Cerebellar nuclear complex (tissue), 1 donor: ENCODE data around the gene RPS4Y1.
"Not testable (repeated sequence)": the region's sequence is repeated elsewhere in the genome, so short reads cannot be mapped to it uniquely, and the experiment has no call there.

ENCODE experiments used
- DNase-seq, 2 experiments: peaks; one replicate each; lab custom pipeline; 2025; lab: John Stamatoyannopoulos, UW

The RPS4Y1 gene

DNA sequence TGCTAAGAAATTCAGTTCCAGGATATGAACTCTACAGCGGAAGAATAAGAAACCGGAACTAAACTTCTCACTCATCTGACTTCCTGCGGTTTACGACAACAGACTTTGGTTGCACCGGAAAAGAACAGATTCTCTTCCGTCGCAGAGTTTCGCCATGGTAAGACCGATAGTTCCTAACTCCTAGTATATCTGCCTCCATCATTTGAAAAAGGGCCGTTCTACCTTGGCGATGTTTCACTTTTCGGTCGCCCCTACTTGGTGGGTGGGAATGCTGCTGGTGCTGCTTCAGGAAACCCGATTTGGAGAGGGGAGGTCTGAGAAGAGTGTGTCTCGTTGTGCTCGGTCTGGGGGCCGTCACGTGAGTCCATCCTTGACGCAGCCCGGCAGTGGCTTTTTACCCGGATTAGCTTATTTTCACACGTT is at the start of gene RPS4Y1:
Gene RPS4Y1, plus strand, starts transcription at position 132 of the 423 bp plus-strand sequence. Its CDS starts 23 bp downstream, at position 155.
- DNase-seq, result no peak

GRCh38 chrY:2796977-2797523 is 44.4 kb upstream of the RPS4Y1 start:
- no peak for DNase-seq

DNA sequence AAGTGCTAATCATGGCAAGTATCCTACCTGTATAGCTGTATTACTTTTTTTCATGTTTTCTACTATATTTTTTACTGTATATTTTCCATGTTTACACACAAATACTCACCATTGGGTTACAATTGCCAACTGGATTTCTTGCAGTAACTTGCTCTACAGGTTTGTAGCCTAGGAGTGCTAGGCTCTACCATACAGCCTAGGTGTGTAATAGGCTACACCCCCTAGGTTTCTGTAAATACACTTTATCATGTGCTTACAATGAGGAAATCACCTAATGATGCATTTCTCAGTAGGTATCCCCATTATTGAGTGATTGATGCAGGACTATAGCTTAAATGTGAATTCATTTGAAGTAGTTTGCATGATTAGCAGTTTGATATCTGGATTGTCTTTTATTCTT is 43.4 kb upstream of the RPS4Y1 start:
- no peak for DNase-seq

GRCh38 chrY:2800246-2800645 is 41.2 kb upstream of the RPS4Y1 start:
- no peak for DNase-seq

GRCh38 chrY:2817146-2817896 is 24.1 kb upstream of the RPS4Y1 start:
- DNase-seq, result not testable (repeated sequence)

DNA sequence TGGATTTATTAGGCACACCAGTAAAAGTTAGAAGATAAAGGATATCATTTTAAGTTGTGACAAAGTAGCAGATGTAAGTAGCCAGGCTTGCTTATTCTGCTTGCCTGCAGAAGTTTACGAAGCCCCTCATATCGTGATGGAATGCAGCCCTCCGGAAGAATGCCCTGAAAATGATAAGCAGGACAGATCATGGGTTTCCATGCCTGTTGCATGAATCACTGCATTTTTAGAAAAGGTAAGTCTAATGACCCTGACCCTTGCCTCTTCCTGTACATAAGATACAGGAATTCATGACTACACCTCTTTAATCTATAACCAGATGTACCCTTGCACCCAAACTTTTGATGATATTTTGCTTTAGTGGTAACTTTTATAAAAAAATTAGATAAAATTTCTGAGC is 16.9 kb upstream of the RPS4Y1 start:
- no peak for DNase-seq

- no peak for DNase-seq
Observed at GRCh38 chrY:2828497-2828896, 12.9 kb upstream of the RPS4Y1 start.

DNA sequence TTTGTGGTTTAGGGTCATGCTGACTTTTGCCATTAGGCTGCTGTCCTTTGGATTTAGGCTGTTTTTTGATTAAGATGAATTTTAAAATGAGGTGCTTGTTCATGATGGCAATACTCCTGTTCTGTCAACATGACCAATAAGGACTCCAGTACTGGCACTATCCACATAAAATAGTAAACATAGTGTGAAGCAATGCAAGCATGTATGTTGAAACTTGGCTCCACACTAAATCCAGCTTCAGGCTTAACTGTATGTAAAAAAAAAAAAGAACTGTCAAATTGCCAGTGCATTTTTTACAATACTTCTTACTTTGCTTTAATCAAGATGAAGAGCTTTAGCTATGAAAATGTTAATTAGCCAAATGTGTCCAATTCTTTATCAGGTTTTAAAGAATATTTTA is 6.2 kb upstream of the RPS4Y1 start:
- no peak for DNase-seq

GRCh38 chrY:2837078-2837477 is 4.3 kb upstream of the RPS4Y1 start:
- DNase-seq, result no peak

- DNase-seq, result no peak
Observed at GRCh38 chrY:2837932-2838331, 3.5 kb upstream of the RPS4Y1 start.

- no peak for DNase-seq
Observed at GRCh38 chrY:2846791-2847190, 5.4 kb downstream of the RPS4Y1 start.

- no peak for DNase-seq
Observed at GRCh38 chrY:2848384-2848783, 7.0 kb downstream of the RPS4Y1 start.

GRCh38 chrY:2849368-2849767 is 8.0 kb downstream of the RPS4Y1 start:
- DNase-seq, result no peak

GRCh38 chrY:2854145-2854774 is 12.9 kb downstream of the RPS4Y1 start:
- DNase-seq, result no peak

GRCh38 chrY:2857068-2857467 is 15.7 kb downstream of the RPS4Y1 start:
- no peak for DNase-seq

DNA sequence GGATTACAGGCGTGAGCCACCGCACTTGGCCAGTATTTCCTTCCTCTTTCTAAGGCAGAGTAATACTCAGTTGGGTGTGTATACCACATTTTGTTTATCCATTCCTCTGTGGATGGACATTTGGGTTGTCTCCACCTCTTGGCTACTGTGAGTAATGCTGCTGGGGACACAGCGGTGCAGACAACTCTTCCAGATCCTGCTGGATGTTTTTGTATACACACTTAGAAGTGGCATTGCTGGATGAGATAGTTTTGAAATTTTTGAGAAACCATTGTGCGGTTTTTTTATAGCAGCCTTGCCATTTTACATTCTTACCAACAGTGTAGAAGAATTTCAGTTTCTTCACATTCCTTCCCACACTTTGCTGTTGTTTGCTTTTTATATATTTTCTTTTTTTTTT is 16.3 kb downstream of the RPS4Y1 start:
- no peak for DNase-seq

GRCh38 chrY:2859782-2860181 is 18.4 kb downstream of the RPS4Y1 start:
- DNase-seq, result no peak

DNA sequence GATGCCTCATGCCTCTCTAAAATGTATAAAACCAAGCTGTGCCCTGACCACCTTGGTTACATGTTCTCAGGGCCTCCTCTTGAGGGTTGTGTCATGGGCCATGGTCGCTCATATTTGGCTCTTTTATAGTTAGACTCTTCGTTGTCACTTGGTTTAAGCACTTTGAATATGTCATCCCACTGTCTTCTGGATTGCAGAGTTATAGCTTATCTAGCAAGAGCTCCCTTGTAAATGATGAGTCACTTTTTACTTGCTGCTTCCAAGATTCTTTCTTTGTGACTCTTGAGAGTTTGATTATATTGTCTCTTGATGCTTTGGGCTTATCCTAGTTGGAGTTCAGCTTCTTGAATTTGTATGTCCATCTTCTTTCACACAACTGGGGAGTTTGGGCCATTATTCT is 19.1 kb downstream of the RPS4Y1 start:
- no peak for DNase-seq

DNA sequence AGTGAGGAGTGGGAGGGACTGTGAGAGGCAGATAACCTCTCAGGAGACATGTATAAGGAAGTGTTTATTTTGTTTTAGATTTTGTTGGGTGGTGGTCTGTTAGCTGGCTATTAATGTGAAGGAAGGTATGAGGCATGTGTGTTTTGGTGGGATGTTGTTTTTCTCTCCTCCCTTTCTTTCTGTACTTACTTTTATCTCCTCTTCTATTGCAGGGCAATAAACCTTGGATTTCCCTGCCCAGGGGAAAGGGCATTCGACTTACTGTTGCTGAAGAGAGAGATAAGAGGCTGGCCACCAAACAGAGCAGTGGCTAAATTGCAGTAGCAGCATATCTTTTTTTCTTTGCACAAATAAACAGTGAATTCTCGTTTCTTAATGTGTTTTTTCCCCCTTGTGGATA is 25.2 kb downstream of the RPS4Y1 start:
- DNase-seq, result no peak

DNA sequence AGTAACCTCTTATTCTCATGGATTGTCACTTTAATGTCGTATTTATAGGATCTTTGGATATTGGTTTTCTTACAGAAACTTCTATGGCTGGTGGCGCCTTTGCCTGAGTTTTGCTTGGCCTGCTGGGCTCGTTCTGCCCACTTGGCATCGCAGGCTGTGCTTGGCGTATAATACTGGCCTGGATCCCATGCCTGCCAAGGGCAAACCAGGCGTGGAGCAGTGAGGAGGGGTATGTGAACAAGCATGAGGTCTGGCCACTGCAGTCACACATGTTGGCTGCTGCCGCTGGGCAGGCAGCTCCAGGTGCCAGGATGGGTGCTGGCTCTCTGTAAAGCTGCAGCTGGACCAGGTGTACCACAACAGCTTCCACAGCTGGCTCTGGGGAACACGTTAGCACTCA is 26.1 kb downstream of the RPS4Y1 start:
- DNase-seq, result no peak

DNA sequence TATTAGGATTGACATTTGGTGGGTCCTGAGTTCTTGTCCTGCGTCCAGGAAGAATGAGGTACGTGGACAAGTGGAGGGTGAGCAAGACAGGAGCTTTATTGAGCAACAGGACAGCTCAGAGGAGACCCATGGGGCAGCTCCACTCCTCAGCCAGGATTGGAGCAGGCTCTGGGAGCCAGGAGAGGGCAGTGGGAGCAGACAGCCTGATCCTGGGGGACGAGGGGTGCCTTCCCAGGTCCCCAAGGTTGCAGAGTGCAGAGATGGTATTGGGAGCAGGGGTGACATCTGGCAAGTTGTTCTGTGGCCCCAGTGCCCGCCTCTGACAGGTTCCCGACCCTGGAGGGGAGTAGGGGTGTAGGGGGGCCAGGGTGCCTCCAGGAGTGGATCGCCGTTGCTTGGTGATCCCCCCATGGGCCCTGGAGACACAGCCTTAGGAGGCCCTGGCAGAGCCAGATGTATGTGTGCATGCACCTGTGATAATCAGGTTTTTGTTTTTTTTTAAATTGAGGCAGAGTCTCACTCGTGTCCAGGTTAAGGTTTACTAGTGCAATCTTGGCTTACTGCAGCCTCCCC is 26.7 kb downstream of the RPS4Y1 start:
- no peak for DNase-seq

- not testable (repeated sequence) for DNase-seq
Observed at GRCh38 chrY:2872234-2872633, 30.8 kb downstream of the RPS4Y1 start.

DNA sequence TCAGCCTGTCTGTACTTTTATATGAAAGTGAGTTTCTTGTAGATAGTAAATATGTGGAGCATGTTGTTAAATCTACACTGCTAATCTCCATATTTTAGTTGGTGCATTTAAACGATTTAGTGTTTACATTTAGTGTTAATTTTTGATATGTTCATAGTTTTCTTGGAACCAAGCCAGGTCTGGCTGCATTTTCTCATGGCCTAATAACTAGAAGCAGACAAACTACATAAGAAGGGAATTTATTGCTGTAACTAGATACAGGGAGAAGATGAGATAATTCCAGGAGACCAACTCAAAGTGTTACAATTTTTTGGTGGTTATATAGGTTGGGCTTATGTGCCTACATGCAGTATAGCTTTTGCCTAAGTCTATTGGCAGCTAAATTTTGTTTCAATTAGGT is 32.8 kb downstream of the RPS4Y1 start:
- no peak for DNase-seq
